Liver (tissue), 9 donors: ENCODE measurements around the gene LAMA2. TPM values are rescaled to one million over a fixed set of nuclear protein-coding genes. Genes with fewer than 3 reads are reported as not detected.

Experiments
- DNase-seq: peaks from one replicate; pipeline ENCODE4 v3.0.0-alpha.2; 2017; ENCODE audit warnings: low spot score
- H3K27ac ChIP-seq, 2 donors: one replicate each; pipeline ENCODE4 v1.7.0; 2013; ENCODE audit warnings: inconsistent platforms in 2 of 2, low read length in 2 of 2, control low read depth in 1 of 2, low read depth in 1 of 2, mild to moderate bottlenecking in 1 of 2
- H3K27me3 ChIP-seq, 4 donors: one replicate each; pipeline versions ENCODE4 v1.6.1 to v1.7.0; 2013; ENCODE audit warnings: low read length in 3 of 4, inconsistent platforms in 1 of 4, mild to moderate bottlenecking in 1 of 4, moderate library complexity in 1 of 4; ENCODE audit not compliant: control insufficient read depth in 4 of 4, insufficient read depth in 4 of 4
- H3K36me3 ChIP-seq, 4 donors: one replicate each; pipeline versions ENCODE4 v1.6.1 to v1.7.0; 2013; ENCODE audit warnings: low read length in 3 of 4, mild to moderate bottlenecking in 3 of 4, low read depth in 1 of 4, moderate library complexity in 1 of 4; ENCODE audit not compliant: control insufficient read depth in 4 of 4, insufficient read depth in 3 of 4
- H3K4me1 ChIP-seq, 4 donors: one replicate each; pipeline versions ENCODE4 v1.6.1 to v1.7.0; 2013; ENCODE audit warnings: low read length in 3 of 4, mild to moderate bottlenecking in 3 of 4, moderate library complexity in 1 of 4; ENCODE audit not compliant: control insufficient read depth in 4 of 4, insufficient read depth in 4 of 4
- H3K4me3 ChIP-seq, 3 donors: one replicate each; pipeline versions ENCODE4 v1.6.1 to v1.7.0; 2013; ENCODE audit warnings: low read length in 3 of 3, control low read depth in 1 of 3, low read depth in 1 of 3, mild to moderate bottlenecking in 1 of 3
- H3K9ac ChIP-seq, 2 donors: one replicate each; pipeline ENCODE4 v1.7.0; 2013; ENCODE audit warnings: low read length in 2 of 2, mild to moderate bottlenecking in 2 of 2, moderate library complexity in 2 of 2, control low read depth in 1 of 2, low read depth in 1 of 2
- H3K9me3 ChIP-seq, 4 donors: one replicate each; pipeline versions ENCODE4 v1.6.1 to v1.7.0; 2013; ENCODE audit warnings: low read length in 3 of 4; ENCODE audit not compliant: control insufficient read depth in 4 of 4
- EGR1 ChIP-seq, 2 donors: IDR thresholded peaks; 2 replicates each; pipeline ENCODE4 v1.6.1; 2016 to 2018; ENCODE audit warnings: antibody characterized with exemption in 2 of 2, low read depth in 2 of 2
- FOXA2 ChIP-seq: IDR thresholded peaks from 2 replicates; pipeline ENCODE4 v1.6.1; 2016; ENCODE audit warnings: antibody characterized with exemption
- GABPA ChIP-seq, 2 donors: IDR thresholded peaks in 1 of 2; conservative IDR thresholded peaks in 1 of 2; 2 replicates each; pipeline ENCODE4 v1.6.1; 2016; ENCODE audit warnings: antibody characterized with exemption in 2 of 2, mild to moderate bottlenecking in 1 of 2, moderate library complexity in 1 of 2
- HNF4A ChIP-seq, 2 donors: conservative IDR thresholded peaks; 2 replicates each; pipeline ENCODE4 v1.6.1; 2016; ENCODE audit warnings: antibody characterized with exemption in 2 of 2, mild to moderate bottlenecking in 2 of 2
- JUND ChIP-seq, 2 donors: IDR thresholded peaks; 2 replicates each; pipeline ENCODE4 v1.6.1; 2016; ENCODE audit warnings: antibody characterized with exemption in 2 of 2
- NR2F2 ChIP-seq: IDR thresholded peaks from 2 replicates; pipeline ENCODE4 v1.6.1; 2016; ENCODE audit warnings: antibody characterized with exemption
- RAD21 ChIP-seq, 2 donors: IDR thresholded peaks; 2 replicates each; pipeline ENCODE4 v1.6.1; 2016; ENCODE audit warnings: antibody characterized with exemption in 2 of 2, mild to moderate bottlenecking in 2 of 2
- RXRA ChIP-seq, 2 donors: IDR thresholded peaks; 2 replicates each; pipeline ENCODE4 v1.6.1; 2017 to 2018; ENCODE audit warnings: antibody characterized with exemption in 2 of 2, mild to moderate bottlenecking in 1 of 2
- SP1 ChIP-seq: IDR thresholded peaks from 2 replicates; pipeline ENCODE4 v1.6.1; 2018; ENCODE audit warnings: antibody characterized with exemption, mild to moderate bottlenecking
- TAF1 ChIP-seq: conservative IDR thresholded peaks from 2 replicates; pipeline ENCODE4 v1.6.1; 2016; ENCODE audit warnings: antibody characterized with exemption, mild to moderate bottlenecking
- YY1 ChIP-seq: IDR thresholded peaks from 2 replicates; pipeline ENCODE4 v1.6.1; 2016; ENCODE audit warnings: antibody characterized with exemption, mild to moderate bottlenecking
- WGBS: extraction: QIAGEN DNeasy Blood & Tissue Kit; methylation state at CpG from one replicate; pipeline ENCODE4 v1.1.7; 2013; 5-methylcytosine and 5-hydroxymethylcytosine counted together
- polyA plus RNA-seq, 2 donors: library from polyadenylated mRNA; stranded (reverse) in 1 of 2; unstranded in 1 of 2; fragments of 200-250 nt in 1 of 2; fragments of >200 nt in 1 of 2; fragmentation: Nextera tagmentation in 1 of 2; extraction: Ambion mirVana in 1 of 2; gene quantifications; one replicate each; pipeline versions ENCODE4 v1.2.1 to v1.2.3, GENCODE V29; 2013 to 2015
- total RNA-seq, 2 donors: library from RNA; depleted of rRNA; stranded (reverse); fragments of >200 nt; gene quantifications; one replicate each; pipeline ENCODE4 v1.2.3, GENCODE V29; 2014
- TF ChIP-seq, protein P1 (sequence below): IDR thresholded peaks from 2 replicates; pipeline ENCODE4 v1.6.1; 2016; ENCODE audit warnings: antibody characterized with exemption, mild to moderate bottlenecking
- TF ChIP-seq, protein P2 (sequence below): IDR thresholded peaks from 2 replicates; pipeline ENCODE4 v1.6.1; 2016; ENCODE audit warnings: antibody characterized with exemption
- TF ChIP-seq, protein P3 (sequence below): fragments of 150-350 bp; IDR thresholded peaks from 2 replicates; pipeline ENCODE4 v1.5.1; 2017; ENCODE audit warnings: improper control_type of control experiment, low read depth, low read length; ENCODE audit not compliant: missing input control
- TF ChIP-seq, protein P4 (sequence below): IDR thresholded peaks from 2 replicates; pipeline ENCODE4 v1.6.1; 2016; ENCODE audit warnings: antibody characterized with exemption
- donor health status: healthy.
- donor health status: healthy.
- donor health status: healthy.
- donor health status: healthy.
- donor health status: healthy.

Gene LAMA2
- total and polyA plus RNA-seq, 4 donors, result 1.3 to 17.0 (median 3.0) TPM

DNA sequence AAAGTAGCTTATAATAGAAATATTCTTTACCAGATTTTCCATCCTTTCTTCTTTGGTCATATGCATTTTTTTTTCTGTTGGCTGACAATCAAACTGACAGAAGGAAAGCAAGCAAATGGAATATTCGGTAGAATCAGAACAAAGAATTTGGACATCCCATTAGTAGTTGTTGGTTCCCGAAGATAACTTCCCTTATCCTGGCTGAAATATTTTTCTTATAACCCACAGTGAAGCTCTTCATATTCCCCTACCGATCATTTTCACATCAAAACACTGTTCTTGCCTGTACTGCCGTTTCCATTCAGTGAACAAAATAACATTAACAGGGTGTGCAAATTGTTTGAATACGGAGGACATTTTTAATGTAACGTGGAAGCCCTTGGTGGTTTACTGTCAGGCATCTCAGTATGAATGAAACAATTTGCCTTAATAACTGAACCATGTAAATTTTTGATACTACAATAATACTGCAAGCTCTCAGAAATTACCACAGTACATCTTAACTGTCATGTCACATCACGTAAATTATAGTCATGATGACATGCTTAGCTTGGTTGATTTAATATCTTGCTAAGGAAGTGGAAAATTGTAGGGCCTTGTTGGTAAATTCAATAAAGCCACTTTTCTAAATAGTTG is 311.5 kb downstream of the LAMA2 start:
- Histone ChIP-seq H3K27me3 (no peaks in the 10 kb centered on the region), H3K27ac (no peak overlapping the region), H3K4me1 (no peaks in the 10 kb centered on the region), H3K9ac (no peak overlapping the region), H3K36me3 (no peaks in the 10 kb centered on the region), H3K4me3 (no peak overlapping the region), H3K9me3 (no peaks in the 10 kb centered on the region)
- DNase-seq, result no peak
- 85% methylated on average over 7 of the region's 7 CpGs for WGBS
- TF ChIP-seq, protein P1, sequence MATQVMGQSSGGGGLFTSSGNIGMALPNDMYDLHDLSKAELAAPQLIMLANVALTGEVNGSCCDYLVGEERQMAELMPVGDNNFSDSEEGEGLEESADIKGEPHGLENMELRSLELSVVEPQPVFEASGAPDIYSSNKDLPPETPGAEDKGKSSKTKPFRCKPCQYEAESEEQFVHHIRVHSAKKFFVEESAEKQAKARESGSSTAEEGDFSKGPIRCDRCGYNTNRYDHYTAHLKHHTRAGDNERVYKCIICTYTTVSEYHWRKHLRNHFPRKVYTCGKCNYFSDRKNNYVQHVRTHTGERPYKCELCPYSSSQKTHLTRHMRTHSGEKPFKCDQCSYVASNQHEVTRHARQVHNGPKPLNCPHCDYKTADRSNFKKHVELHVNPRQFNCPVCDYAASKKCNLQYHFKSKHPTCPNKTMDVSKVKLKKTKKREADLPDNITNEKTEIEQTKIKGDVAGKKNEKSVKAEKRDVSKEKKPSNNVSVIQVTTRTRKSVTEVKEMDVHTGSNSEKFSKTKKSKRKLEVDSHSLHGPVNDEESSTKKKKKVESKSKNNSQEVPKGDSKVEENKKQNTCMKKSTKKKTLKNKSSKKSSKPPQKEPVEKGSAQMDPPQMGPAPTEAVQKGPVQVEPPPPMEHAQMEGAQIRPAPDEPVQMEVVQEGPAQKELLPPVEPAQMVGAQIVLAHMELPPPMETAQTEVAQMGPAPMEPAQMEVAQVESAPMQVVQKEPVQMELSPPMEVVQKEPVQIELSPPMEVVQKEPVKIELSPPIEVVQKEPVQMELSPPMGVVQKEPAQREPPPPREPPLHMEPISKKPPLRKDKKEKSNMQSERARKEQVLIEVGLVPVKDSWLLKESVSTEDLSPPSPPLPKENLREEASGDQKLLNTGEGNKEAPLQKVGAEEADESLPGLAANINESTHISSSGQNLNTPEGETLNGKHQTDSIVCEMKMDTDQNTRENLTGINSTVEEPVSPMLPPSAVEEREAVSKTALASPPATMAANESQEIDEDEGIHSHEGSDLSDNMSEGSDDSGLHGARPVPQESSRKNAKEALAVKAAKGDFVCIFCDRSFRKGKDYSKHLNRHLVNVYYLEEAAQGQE, result no peak
- TF ChIP-seq HNF4A (conservative IDR thresholded peaks at IDR 0.05) (no peak), RAD21 (IDR thresholded peaks at IDR 0.05) (no peak), EGR1 (IDR thresholded peaks at IDR 0.05; ENCODE audit: low read depth in 2 of 2) (no peak), SP1 (no peak), GABPA (IDR thresholded peaks at IDR 0.05 in 1 of 2, conservative IDR thresholded peaks at IDR 0.05 in 1 of 2) (no peak), TAF1 (no peak), RXRA (IDR thresholded peaks at IDR 0.05) (no peak), FOXA2 (no peak)
- TF ChIP-seq, protein P2, sequence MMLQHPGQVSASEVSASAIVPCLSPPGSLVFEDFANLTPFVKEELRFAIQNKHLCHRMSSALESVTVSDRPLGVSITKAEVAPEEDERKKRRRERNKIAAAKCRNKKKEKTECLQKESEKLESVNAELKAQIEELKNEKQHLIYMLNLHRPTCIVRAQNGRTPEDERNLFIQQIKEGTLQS, result no peak
- TF ChIP-seq, protein P3, sequence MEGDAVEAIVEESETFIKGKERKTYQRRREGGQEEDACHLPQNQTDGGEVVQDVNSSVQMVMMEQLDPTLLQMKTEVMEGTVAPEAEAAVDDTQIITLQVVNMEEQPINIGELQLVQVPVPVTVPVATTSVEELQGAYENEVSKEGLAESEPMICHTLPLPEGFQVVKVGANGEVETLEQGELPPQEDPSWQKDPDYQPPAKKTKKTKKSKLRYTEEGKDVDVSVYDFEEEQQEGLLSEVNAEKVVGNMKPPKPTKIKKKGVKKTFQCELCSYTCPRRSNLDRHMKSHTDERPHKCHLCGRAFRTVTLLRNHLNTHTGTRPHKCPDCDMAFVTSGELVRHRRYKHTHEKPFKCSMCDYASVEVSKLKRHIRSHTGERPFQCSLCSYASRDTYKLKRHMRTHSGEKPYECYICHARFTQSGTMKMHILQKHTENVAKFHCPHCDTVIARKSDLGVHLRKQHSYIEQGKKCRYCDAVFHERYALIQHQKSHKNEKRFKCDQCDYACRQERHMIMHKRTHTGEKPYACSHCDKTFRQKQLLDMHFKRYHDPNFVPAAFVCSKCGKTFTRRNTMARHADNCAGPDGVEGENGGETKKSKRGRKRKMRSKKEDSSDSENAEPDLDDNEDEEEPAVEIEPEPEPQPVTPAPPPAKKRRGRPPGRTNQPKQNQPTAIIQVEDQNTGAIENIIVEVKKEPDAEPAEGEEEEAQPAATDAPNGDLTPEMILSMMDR, result no peak

DNA sequence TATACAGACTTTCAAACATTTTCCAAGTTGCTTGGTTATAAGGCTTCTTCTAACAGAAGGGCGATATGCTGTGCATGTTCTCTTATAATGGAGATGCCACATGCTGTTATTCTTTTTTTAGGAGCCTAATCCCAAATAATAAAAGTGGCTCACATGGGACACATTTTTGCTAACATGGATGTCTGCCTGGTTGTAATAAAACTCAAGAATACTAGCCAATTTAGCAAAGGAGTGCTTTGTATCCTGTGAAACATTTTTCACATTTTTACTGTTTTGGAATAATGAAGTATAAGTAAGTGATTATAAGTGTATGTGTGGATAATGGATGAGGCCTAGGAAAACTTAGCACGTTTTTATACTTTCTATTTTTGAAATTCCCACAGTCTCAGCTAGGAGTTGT is 312.2 kb downstream of the LAMA2 start:
- Histone ChIP-seq H3K4me1 (no peaks in the 10 kb centered on the region), H3K27ac (no peak overlapping the region), H3K9ac (no peak overlapping the region), H3K4me3 (no peak overlapping the region), H3K36me3 (no peaks in the 10 kb centered on the region), H3K9me3 (no peaks in the 10 kb centered on the region), H3K27me3 (no peaks in the 10 kb centered on the region)
- WGBS, result 66% methylated on average over 2 of the region's 2 CpGs
- no peak for DNase-seq
- TF ChIP-seq, protein P2, result no peak
- no peak for TF ChIP-seq EGR1 (IDR thresholded peaks at IDR 0.05; ENCODE audit: low read depth in 2 of 2)
- no peak for TF ChIP-seq HNF4A (conservative IDR thresholded peaks at IDR 0.05)
- no peak for TF ChIP-seq YY1
- TF ChIP-seq JUND (IDR thresholded peaks at IDR 0.05), result no peak
- TF ChIP-seq, protein P4, sequence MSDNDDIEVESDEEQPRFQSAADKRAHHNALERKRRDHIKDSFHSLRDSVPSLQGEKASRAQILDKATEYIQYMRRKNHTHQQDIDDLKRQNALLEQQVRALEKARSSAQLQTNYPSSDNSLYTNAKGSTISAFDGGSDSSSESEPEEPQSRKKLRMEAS, result no peak
- no peak for TF ChIP-seq NR2F2
